Natural killer cell (primary cell): ENCODE results near the gene AGBL5. TPM values are rescaled to one million over a fixed set of nuclear protein-coding genes. Genes with fewer than 3 reads are reported as not detected.
A peak's percentile ranks its signal among the peaks of the same experiment; 100 is the strongest.

Experiments
- ATAC-seq, 3 donors: fragments of 150-1000 bp in 2 of 3; fragments of 200-7000 bp in 1 of 3; cut with Tn5 transposase; 1 replicate in 1 of 3; 2 replicates in 2 of 3; pipeline ENCODE4 v1.10.0; 2021; ENCODE audit warnings: mild to moderate bottlenecking in 2 of 3, moderate library complexity in 2 of 3
- DNase-seq, 2 donors: peaks; one replicate each; pipeline versions ENCODE4 v3.0.0 to v3.0.0-alpha.2; 2013 to 2021; ENCODE audit warnings: mixed read lengths in 1 of 2
- H3K27ac ChIP-seq: one replicate; pipeline ENCODE4 v1.5.1; 2013; ENCODE audit warnings: mild to moderate bottlenecking, low read length
- H3K27me3 ChIP-seq: one replicate; pipeline ENCODE4 v1.6.1; 2013; ENCODE audit warnings: low read length; ENCODE audit not compliant: control insufficient read depth, insufficient read depth
- H3K36me3 ChIP-seq: one replicate; pipeline ENCODE4 v1.6.1; 2013; ENCODE audit warnings: low read length; ENCODE audit not compliant: control insufficient read depth, insufficient read depth
- H3K4me1 ChIP-seq: one replicate; pipeline ENCODE4 v1.6.1; 2013; ENCODE audit warnings: low read length; ENCODE audit not compliant: control insufficient read depth, insufficient read depth
- H3K4me3 ChIP-seq: one replicate; pipeline ENCODE4 v1.5.1; 2013; ENCODE audit warnings: low read length
- H3K9me3 ChIP-seq: one replicate; pipeline ENCODE4 v1.6.1; 2013; ENCODE audit warnings: low read length; ENCODE audit not compliant: control insufficient read depth, insufficient read depth
- H3K27ac Mint-ChIP-seq, 2 donors: one replicate each; pipeline ENCODE4 v1.8.0; 2022; ENCODE audit warnings: mild to moderate bottlenecking in 2 of 2, mixed read lengths in 2 of 2, moderate library complexity in 1 of 2
- H3K27me3 Mint-ChIP-seq, 2 donors: one replicate each; pipeline ENCODE4 v1.8.0; 2022; ENCODE audit warnings: low read depth in 2 of 2, mixed read lengths in 2 of 2
- H3K36me3 Mint-ChIP-seq: one replicate; pipeline ENCODE4 v1.8.0; 2022; ENCODE audit warnings: mixed read lengths
- H3K4me1 Mint-ChIP-seq, 2 donors: one replicate each; pipeline ENCODE4 v1.8.0; 2022; ENCODE audit warnings: mixed read lengths in 2 of 2
- H3K4me3 Mint-ChIP-seq: one replicate; pipeline ENCODE4 v1.8.0; 2022; ENCODE audit warnings: mild to moderate bottlenecking, moderate library complexity, mixed read lengths
- H3K9me3 Mint-ChIP-seq, 2 donors: one replicate each; pipeline ENCODE4 v1.8.0; 2022; ENCODE audit warnings: mixed read lengths in 2 of 2
- WGBS: methylation state at CpG from one replicate; pipeline ENCODE4 v1.1.7; 2013; ENCODE audit warnings: missing lambda C conversion rate; ENCODE audit not compliant: insufficient coverage; 5-methylcytosine and 5-hydroxymethylcytosine counted together
- intact Hi-C: fragments of 100-400 bp; cut with micrococcal nuclease; formaldehyde crosslinking; loops from one replicate; pipeline ENCODE4 v1.14.2; 2022
- total RNA-seq, 4 donors: library from RNA; stranded (reverse); fragments of 120-200 nt in 1 of 4; gene quantifications; one replicate each; pipeline versions ENCODE4 v1.2.3 to v1.2.4, GENCODE V29; 2013 to 2022
- TF ChIP-seq, protein P1 (sequence below): fragments of 200-600 bp; IDR thresholded peaks from one replicate; pipeline ENCODE4 v1.8.0; 2022; ENCODE audit warnings: antibody characterized with exemption

Gene AGBL5
- total RNA-seq, 3 donors from 2014 or later (not counting 1 experiment from before 2014, with no cell fraction given), result 10.0 to 12.0 (median 10.8) TPM

- H3K27me3 Mint-ChIP-seq, result no peaks in the 10 kb centered on the region
- no peak for DNase-seq
- H3K36me3 ChIP-seq, result no peaks in the 10 kb centered on the region
- ATAC-seq, result no peak
- H3K9me3 ChIP-seq, result no peaks in the 10 kb centered on the region
- peak overlapping the region; percentile 62 for H3K27ac ChIP-seq
- H3K27ac Mint-ChIP-seq, result peak overlapping the region; percentile 86 to 92
- peak overlapping the region; percentile 81 for H3K4me3 Mint-ChIP-seq
- H3K4me3 ChIP-seq, result no peak overlapping the region
- TF ChIP-seq, protein P1, sequence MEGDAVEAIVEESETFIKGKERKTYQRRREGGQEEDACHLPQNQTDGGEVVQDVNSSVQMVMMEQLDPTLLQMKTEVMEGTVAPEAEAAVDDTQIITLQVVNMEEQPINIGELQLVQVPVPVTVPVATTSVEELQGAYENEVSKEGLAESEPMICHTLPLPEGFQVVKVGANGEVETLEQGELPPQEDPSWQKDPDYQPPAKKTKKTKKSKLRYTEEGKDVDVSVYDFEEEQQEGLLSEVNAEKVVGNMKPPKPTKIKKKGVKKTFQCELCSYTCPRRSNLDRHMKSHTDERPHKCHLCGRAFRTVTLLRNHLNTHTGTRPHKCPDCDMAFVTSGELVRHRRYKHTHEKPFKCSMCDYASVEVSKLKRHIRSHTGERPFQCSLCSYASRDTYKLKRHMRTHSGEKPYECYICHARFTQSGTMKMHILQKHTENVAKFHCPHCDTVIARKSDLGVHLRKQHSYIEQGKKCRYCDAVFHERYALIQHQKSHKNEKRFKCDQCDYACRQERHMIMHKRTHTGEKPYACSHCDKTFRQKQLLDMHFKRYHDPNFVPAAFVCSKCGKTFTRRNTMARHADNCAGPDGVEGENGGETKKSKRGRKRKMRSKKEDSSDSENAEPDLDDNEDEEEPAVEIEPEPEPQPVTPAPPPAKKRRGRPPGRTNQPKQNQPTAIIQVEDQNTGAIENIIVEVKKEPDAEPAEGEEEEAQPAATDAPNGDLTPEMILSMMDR, result no peak
- H3K4me1 ChIP-seq, result peaks cover 41% of the 10 kb centered on the region
- intact Hi-C loops, result loop anchor here (10.0 kb wide), 1 partner anchor 54 kb away; the partner anchor contains the start of genes PREB and PRR30
- H3K36me3 Mint-ChIP-seq, result no peaks in the 10 kb centered on the region
- peaks cover 26 to 50% of the 10 kb centered on the region in 2 donors for H3K4me1 Mint-ChIP-seq
- no peaks in the 10 kb centered on the region for H3K9me3 Mint-ChIP-seq
- no peaks in the 10 kb centered on the region for H3K27me3 ChIP-seq
- 96% methylated on average over 14 of the region's 14 CpGs for WGBS
Measured at GRCh38 chr2:27080603-27080936, 29.1 kb downstream of the AGBL5 start.

DNA sequence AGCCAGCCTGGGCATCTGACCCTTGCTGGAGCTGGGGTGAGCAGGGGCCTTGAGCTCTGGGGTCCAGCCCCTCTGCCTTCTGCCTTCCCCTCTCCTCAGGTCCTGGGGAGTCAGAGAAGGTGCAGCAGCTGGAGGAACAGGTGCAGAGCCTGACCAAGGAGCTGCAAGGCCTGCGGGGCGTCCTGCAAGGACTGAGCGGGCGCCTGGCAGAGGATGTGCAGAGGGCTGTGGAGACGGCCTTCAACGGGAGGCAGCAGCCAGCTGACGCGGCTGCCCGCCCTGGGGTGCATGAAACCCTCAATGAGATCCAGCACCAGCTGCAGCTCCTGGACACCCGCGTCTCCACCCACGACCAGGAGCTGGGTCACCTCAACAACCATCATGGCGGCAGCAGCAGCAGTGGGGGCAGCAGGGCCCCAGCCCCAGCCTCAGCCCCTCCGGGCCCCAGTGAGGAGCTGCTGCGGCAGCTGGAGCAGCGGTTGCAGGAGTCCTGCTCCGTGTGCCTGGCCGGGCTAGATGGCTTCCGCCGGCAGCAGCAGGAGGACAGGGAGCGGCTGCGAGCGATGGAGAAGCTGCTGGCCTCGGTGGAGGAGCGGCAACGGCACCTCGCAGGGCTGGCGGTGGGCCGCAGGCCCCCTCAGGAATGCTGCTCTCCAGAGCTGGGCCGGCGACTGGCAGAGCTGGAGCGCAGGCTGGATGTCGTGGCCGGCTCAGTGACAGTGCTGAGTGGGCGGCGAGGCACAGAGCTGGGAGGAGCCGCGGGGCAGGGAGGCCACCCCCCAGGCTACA is 30.7 kb downstream of the AGBL5 start:
- Mint-ChIP-seq H3K36me3 (no peaks in the 10 kb centered on the region), H3K9me3 (no peaks in the 10 kb centered on the region), H3K27ac (peak overlapping the region; percentile 86 to 92), H3K4me3 (peak overlapping the region; percentile 81), H3K4me1 (peaks cover 27 to 45% of the 10 kb centered on the region in 2 donors), H3K27me3 (no peaks in the 10 kb centered on the region)
- Histone ChIP-seq H3K4me3 (no peak overlapping the region), H3K36me3 (no peaks in the 10 kb centered on the region), H3K27ac (peak overlapping the region; percentile 62), H3K27me3 (no peaks in the 10 kb centered on the region), H3K9me3 (no peaks in the 10 kb centered on the region), H3K4me1 (peaks cover 43% of the 10 kb centered on the region)
- WGBS, result 96% methylated on average over 38 of the region's 38 CpGs
- TF ChIP-seq, protein P1, result no peak
- DNase-seq (no peak), ATAC-seq (no peak)
- intact Hi-C loops, result loop anchor here (1.0 to 10.0 kb wide), 2 partner anchors 11 to 53 kb away; partner anchors contain the start of genes OST4, PREB and PRR30

DNA sequence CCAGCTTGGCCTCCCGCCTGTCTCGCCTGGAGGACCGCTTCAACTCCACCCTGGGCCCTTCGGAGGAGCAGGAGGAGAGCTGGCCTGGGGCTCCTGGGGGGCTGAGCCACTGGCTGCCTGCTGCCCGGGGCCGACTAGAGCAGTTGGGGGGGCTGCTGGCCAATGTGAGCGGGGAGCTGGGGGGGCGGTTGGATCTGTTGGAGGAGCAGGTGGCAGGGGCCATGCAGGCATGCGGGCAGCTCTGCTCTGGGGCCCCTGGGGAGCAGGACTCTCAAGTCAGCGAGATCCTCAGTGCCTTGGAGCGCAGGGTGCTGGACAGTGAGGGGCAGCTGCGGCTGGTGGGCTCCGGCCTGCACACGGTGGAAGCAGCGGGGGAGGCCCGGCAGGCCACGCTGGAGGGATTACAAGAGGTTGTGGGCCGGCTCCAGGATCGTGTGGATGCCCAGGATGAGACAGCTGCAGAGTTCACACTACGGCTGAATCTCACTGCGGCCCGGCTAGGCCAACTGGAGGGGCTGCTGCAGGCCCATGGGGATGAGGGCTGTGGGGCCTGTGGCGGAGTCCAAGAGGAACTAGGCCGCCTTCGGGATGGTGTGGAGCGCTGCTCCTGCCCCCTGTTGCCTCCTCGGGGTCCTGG is 31.4 kb downstream of the AGBL5 start:
- WGBS, result 97% methylated on average over 27 of the region's 27 CpGs
- H3K27ac ChIP-seq, result no peak overlapping the region
- Mint-ChIP-seq H3K27ac (no peak overlapping the region), H3K9me3 (no peaks in the 10 kb centered on the region), H3K4me3 (no peak overlapping the region), H3K27me3 (no peaks in the 10 kb centered on the region), H3K36me3 (no peaks in the 10 kb centered on the region), H3K4me1 (peaks cover 29 to 45% of the 10 kb centered on the region in 2 donors)
- H3K4me1 ChIP-seq, result peaks cover 45% of the 10 kb centered on the region
- no peak overlapping the region for H3K4me3 ChIP-seq
- no peaks in the 10 kb centered on the region for H3K27me3 ChIP-seq
- H3K9me3 ChIP-seq, result no peaks in the 10 kb centered on the region
- ATAC-seq, result no peak
- intact Hi-C loops, result loop anchor here (10.0 kb wide), 1 partner anchor 52 kb away; the partner anchor contains the start of genes PREB and PRR30
- TF ChIP-seq, protein P1, result no peak
- no peaks in the 10 kb centered on the region for H3K36me3 ChIP-seq
- DNase-seq, result no peak
